HepG2 (cell line): ENCODE data around the gene VAC14. TPM values are rescaled to one million over a fixed set of nuclear protein-coding genes. Genes with fewer than 3 reads are reported as not detected.

Experiments
- CAMTA2 ChIP-seq: sonication (generic); formaldehyde crosslinking; IDR thresholded peaks from 2 replicates; pipeline ENCODE4 v1.4.0; 2020; ENCODE audit warnings: mild to moderate bottlenecking, missing genetic modification reagents, borderline replicate concordance
- CENPT ChIP-seq: sonication (generic); formaldehyde crosslinking; IDR thresholded peaks from 2 replicates; pipeline ENCODE4 v1.8.0; 2022; ENCODE audit warnings: low read depth, mild to moderate bottlenecking, moderate library complexity, missing genetic modification reagents
- GTF3A ChIP-seq: sonication (generic); formaldehyde crosslinking; conservative IDR thresholded peaks from 2 replicates; pipeline ENCODE4 v1.4.0; 2020; ENCODE audit warnings: mild to moderate bottlenecking, missing genetic modification reagents
- KAT8 ChIP-seq: IDR thresholded peaks from 2 replicates; pipeline ENCODE4 v1.6.1; 2016; ENCODE audit warnings: missing genetic modification reagents, missing compliant biosample characterization
- MYC ChIP-seq: sonication (generic); formaldehyde crosslinking; IDR thresholded peaks from 2 replicates; pipeline ENCODE4 v1.9.0; 2021; ENCODE audit warnings: missing genetic modification reagents, borderline replicate concordance
- NCOA5 ChIP-seq: sonication (generic); formaldehyde crosslinking; IDR thresholded peaks from 2 replicates; pipeline ENCODE4 v1.4.0; 2020; ENCODE audit warnings: missing genetic modification reagents
- POGZ ChIP-seq: sonication (generic); formaldehyde crosslinking; IDR thresholded peaks from 2 replicates; pipeline ENCODE4 v1.4.0; 2020; ENCODE audit warnings: mild to moderate bottlenecking, missing genetic modification reagents
- ZBTB21 ChIP-seq: sonication (generic); formaldehyde crosslinking; IDR thresholded peaks from 2 replicates; pipeline ENCODE4 v1.4.0; 2020; ENCODE audit warnings: missing genetic modification reagents
- ZFP90 ChIP-seq: sonication (generic); formaldehyde crosslinking; IDR thresholded peaks from 2 replicates; pipeline ENCODE4 v1.8.0; 2022; ENCODE audit warnings: missing genetic modification reagents, mild to moderate bottlenecking, inconsistent platforms, borderline replicate concordance
- ZFY ChIP-seq: sonication (generic); formaldehyde crosslinking; IDR thresholded peaks from 2 replicates; pipeline ENCODE4 v1.4.0; 2020; ENCODE audit warnings: missing genetic modification reagents
- ZNF12 ChIP-seq: sonication (generic); formaldehyde crosslinking; IDR thresholded peaks from 2 replicates; pipeline ENCODE4 v1.5.0; 2020; ENCODE audit warnings: missing genetic modification reagents
- ZNF260 ChIP-seq: sonication (generic); formaldehyde crosslinking; IDR thresholded peaks from 2 replicates; pipeline ENCODE4 v1.4.0; 2020; ENCODE audit warnings: missing genetic modification reagents, low read depth, mild to moderate bottlenecking, borderline replicate concordance
- ZNF598 ChIP-seq: sonication (generic); formaldehyde crosslinking; IDR thresholded peaks from 2 replicates; pipeline ENCODE4 v1.5.1; 2020; ENCODE audit warnings: mild to moderate bottlenecking, missing genetic modification reagents, borderline replicate concordance
- ZNF678 ChIP-seq: sonication (generic); formaldehyde crosslinking; IDR thresholded peaks from 2 replicates; pipeline ENCODE4 v1.4.0; 2020; ENCODE audit warnings: mild to moderate bottlenecking, missing genetic modification reagents
- polyA plus RNA-seq, 8 experiments: library from polyadenylated mRNA; depleted of rRNA in 3 of 8; stranded (reverse) in 7 of 8; unstranded in 1 of 8; fragments of >200 nt; fragmentation: Illumina TruSeq in 4 of 8; extraction: Trizol in 4 of 8; gene quantifications; 2 replicates each; pipeline versions ENCODE4 v1.2.1 to v1.2.3, GENCODE V29; 2011 to 2016; ENCODE audit warnings: low read depth in 4 of 8, missing spikeins in 1 of 8, mixed read lengths in 1 of 8; ENCODE audit not compliant: insufficient read depth in 1 of 8
- total RNA-seq, 5 experiments: library from RNA; depleted of rRNA; stranded (reverse); fragments of >200 nt; fragmentation: Illumina TruSeq; extraction: Trizol; gene quantifications; 2 replicates each; pipeline ENCODE4 v1.2.3, GENCODE V29; 2016; ENCODE audit warnings: low read depth in 1 of 5
- TF ChIP-seq, protein P1 (sequence below): sonication (generic); formaldehyde crosslinking; IDR thresholded peaks from 2 replicates; pipeline ENCODE4 v1.4.0; 2020; ENCODE audit warnings: missing genetic modification reagents, borderline replicate concordance
- TF ChIP-seq, protein P2 (sequence below): conservative IDR thresholded peaks from 2 replicates; pipeline ENCODE4 v1.6.1; 2018; ENCODE audit warnings: missing genetic modification reagents
- TF ChIP-seq, protein P3 (sequence below), 2 experiments: fragments of 450-650 bp in 1 of 2; sonication (generic) in 1 of 2; formaldehyde crosslinking; IDR thresholded peaks; 2 replicates each; pipeline versions ENCODE4 v1.5.0 to v1.8.0; 2020 to 2022; ENCODE audit warnings: mild to moderate bottlenecking in 1 of 2, missing genetic modification reagents in 1 of 2
- TF ChIP-seq, protein P4 (sequence below): IDR thresholded peaks from 2 replicates; pipeline ENCODE4 v1.6.1; 2016; ENCODE audit warnings: mild to moderate bottlenecking, missing biosample characterization, missing genetic modification reagents
- TF ChIP-seq, protein P5 (sequence below): sonication (generic); formaldehyde crosslinking; IDR thresholded peaks from 2 replicates; pipeline ENCODE4 v1.5.1; 2020; ENCODE audit warnings: mild to moderate bottlenecking, missing genetic modification reagents, borderline replicate concordance

The VAC14 gene
- total and polyA plus RNA-seq, 2 of the 13 experiments (the other 11 are each of a cell fraction or from before 2014, with no cell fraction given) = 23.5 to 24.6 TPM

DNA sequence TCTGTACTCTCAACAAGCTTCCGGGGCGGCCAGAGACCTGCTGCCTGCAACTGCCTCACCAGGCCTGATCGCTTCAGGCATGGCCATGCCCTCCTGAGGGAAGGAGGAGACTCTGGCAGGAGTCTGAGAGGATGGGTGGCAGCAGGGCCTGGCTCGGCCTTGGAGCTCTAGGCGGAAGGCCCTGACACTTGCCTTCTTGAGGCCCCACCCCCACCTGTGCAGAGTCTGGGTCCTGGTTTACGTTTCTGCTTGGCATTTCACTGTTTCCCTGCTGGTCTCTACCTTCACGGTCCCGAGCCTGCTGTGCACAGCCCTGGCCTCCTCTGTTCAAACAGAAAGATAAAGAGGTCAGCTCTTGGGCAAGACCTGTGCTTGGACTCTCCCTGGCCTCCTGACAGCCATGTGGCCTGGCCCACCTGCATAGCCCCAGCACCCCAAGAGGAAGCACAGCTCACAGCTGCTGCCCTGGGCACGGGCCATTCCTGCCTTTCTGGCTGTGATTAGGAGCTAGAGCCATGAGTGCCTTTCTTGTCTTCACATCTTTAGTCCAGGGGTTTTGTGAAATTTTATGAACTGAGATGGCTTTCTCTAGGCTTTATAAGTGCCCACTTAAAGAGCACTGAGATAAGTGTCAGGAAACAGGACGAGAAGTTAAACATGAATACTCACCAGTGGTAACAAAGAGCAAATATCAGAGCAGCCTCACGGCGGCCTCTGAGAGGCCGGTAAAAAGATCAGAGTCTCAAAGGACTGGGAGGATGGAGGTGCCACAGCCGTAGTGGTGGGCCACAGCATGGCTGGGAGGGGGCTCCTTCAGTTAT is 89.5 kb downstream of the VAC14 start (continued):
- TF ChIP-seq, protein P1, sequence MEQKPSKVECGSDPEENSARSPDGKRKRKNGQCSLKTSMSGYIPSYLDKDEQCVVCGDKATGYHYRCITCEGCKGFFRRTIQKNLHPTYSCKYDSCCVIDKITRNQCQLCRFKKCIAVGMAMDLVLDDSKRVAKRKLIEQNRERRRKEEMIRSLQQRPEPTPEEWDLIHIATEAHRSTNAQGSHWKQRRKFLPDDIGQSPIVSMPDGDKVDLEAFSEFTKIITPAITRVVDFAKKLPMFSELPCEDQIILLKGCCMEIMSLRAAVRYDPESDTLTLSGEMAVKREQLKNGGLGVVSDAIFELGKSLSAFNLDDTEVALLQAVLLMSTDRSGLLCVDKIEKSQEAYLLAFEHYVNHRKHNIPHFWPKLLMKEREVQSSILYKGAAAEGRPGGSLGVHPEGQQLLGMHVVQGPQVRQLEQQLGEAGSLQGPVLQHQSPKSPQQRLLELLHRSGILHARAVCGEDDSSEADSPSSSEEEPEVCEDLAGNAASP (CRISPR knock-in tag) = peak; percentile 73
- 0 out of 2 replicates have a peak, but pooled peaks have one; percentile 56 for TF ChIP-seq CENPT (CRISPR knock-in tag)
- TF ChIP-seq KAT8 (CRISPR knock-in tag) = peak; percentile 80
- TF ChIP-seq, protein P2, sequence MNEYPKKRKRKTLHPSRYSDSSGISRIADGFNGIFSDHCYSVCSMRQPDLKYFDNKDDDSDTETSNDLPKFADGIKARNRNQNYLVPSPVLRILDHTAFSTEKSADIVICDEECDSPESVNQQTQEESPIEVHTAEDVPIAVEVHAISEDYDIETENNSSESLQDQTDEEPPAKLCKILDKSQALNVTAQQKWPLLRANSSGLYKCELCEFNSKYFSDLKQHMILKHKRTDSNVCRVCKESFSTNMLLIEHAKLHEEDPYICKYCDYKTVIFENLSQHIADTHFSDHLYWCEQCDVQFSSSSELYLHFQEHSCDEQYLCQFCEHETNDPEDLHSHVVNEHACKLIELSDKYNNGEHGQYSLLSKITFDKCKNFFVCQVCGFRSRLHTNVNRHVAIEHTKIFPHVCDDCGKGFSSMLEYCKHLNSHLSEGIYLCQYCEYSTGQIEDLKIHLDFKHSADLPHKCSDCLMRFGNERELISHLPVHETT (CRISPR knock-in tag) = peak; percentile 73
- peak; percentile 86 for TF ChIP-seq ZFY (CRISPR knock-in tag)
- TF ChIP-seq ZBTB21 (CRISPR knock-in tag) = no peak
- 0 out of 2 replicates have a peak, but pooled peaks have one; percentile 32 for TF ChIP-seq ZNF678 (CRISPR knock-in tag)
- peak; percentile 63 for TF ChIP-seq ZNF12
- TF ChIP-seq, protein P3, sequence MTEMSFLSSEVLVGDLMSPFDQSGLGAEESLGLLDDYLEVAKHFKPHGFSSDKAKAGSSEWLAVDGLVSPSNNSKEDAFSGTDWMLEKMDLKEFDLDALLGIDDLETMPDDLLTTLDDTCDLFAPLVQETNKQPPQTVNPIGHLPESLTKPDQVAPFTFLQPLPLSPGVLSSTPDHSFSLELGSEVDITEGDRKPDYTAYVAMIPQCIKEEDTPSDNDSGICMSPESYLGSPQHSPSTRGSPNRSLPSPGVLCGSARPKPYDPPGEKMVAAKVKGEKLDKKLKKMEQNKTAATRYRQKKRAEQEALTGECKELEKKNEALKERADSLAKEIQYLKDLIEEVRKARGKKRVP (CRISPR knock-in tag; IDR thresholded peaks at IDR 0.05) = no peak; a peak in 1 of 4 replicates
- TF ChIP-seq MYC = peak; percentile 98
- no peak for TF ChIP-seq GTF3A (CRISPR knock-in tag)
- TF ChIP-seq POGZ (CRISPR knock-in tag) = peak; percentile 40; the same call in 1 of the 2 replicates
- TF ChIP-seq ZNF260 (CRISPR knock-in tag) = no peak
- TF ChIP-seq, protein P4, sequence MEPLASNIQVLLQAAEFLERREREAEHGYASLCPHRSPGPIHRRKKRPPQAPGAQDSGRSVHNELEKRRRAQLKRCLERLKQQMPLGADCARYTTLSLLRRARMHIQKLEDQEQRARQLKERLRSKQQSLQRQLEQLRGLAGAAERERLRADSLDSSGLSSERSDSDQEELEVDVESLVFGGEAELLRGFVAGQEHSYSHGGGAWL (CRISPR knock-in tag) = peak; percentile 49; the same call in 1 of the 2 replicates
- TF ChIP-seq ZFP90 (CRISPR knock-in tag) = peak; percentile 92
- no peak for TF ChIP-seq NCOA5 (CRISPR knock-in tag)
- TF ChIP-seq CAMTA2 (CRISPR knock-in tag) = no peak; the same call in 1 of the 2 replicates
- TF ChIP-seq, protein P5, sequence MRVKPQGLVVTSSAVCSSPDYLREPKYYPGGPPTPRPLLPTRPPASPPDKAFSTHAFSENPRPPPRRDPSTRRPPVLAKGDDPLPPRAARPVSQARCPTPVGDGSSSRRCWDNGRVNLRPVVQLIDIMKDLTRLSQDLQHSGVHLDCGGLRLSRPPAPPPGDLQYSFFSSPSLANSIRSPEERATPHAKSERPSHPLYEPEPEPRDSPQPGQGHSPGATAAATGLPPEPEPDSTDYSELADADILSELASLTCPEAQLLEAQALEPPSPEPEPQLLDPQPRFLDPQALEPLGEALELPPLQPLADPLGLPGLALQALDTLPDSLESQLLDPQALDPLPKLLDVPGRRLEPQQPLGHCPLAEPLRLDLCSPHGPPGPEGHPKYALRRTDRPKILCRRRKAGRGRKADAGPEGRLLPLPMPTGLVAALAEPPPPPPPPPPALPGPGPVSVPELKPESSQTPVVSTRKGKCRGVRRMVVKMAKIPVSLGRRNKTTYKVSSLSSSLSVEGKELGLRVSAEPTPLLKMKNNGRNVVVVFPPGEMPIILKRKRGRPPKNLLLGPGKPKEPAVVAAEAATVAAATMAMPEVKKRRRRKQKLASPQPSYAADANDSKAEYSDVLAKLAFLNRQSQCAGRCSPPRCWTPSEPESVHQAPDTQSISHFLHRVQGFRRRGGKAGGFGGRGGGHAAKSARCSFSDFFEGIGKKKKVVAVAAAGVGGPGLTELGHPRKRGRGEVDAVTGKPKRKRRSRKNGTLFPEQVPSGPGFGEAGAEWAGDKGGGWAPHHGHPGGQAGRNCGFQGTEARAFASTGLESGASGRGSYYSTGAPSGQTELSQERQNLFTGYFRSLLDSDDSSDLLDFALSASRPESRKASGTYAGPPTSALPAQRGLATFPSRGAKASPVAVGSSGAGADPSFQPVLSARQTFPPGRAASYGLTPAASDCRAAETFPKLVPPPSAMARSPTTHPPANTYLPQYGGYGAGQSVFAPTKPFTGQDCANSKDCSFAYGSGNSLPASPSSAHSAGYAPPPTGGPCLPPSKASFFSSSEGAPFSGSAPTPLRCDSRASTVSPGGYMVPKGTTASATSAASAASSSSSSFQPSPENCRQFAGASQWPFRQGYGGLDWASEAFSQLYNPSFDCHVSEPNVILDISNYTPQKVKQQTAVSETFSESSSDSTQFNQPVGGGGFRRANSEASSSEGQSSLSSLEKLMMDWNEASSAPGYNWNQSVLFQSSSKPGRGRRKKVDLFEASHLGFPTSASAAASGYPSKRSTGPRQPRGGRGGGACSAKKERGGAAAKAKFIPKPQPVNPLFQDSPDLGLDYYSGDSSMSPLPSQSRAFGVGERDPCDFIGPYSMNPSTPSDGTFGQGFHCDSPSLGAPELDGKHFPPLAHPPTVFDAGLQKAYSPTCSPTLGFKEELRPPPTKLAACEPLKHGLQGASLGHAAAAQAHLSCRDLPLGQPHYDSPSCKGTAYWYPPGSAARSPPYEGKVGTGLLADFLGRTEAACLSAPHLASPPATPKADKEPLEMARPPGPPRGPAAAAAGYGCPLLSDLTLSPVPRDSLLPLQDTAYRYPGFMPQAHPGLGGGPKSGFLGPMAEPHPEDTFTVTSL (CRISPR knock-in tag) = peak; percentile 53
- peak; percentile 74; the same call in 1 of the 2 replicates for TF ChIP-seq ZNF598 (CRISPR knock-in tag)
